Right lobe of liver (tissue), 4 donors: ENCODE results near the gene SLC39A11.

Experiments
- CTCF ChIP-seq, 4 donors: fragments of 200-600 bp in 3 of 4; fragments of 450-650 bp in 1 of 4; IDR thresholded peaks; one replicate each; pipeline versions ENCODE4 v1.5.1 to v1.8.0; 2016 to 2022; ENCODE audit warnings: antibody characterized with exemption in 4 of 4, mild to moderate bottlenecking in 2 of 4
- POLR2A ChIP-seq: fragments of 450-650 bp; IDR thresholded peaks from one replicate; pipeline ENCODE4 v1.6.1; 2017; ENCODE audit warnings: antibody characterized with exemption, mild to moderate bottlenecking
- donor health status: DM: no; HTN: no; CAD: no.
- donor health status: DM: no; HTN: no; CAD: no.
- donor health status: DM: no; HTN: yes; CAD: no.

GRCh38 chr17:72901657-72902056 lies 190.8 kb downstream of the SLC39A11 start:
- no peak for TF ChIP-seq CTCF (IDR thresholded peaks at IDR 0.05)
- TF ChIP-seq POLR2A = no peak
